GM12878 (cell line): Measurements from ENCODE around the gene TBKBP1. TPM values are rescaled to one million over a fixed set of nuclear protein-coding genes. Genes with fewer than 3 reads are reported as not detected.
A peak's percentile ranks its signal among the peaks of the same experiment; 100 is the strongest.

Experiments
- ATF7 ChIP-seq: fragments of 450-650 bp; IDR thresholded peaks from 2 replicates; pipeline ENCODE4 v1.6.1; 2016; ENCODE audit warnings: low read depth, mild to moderate bottlenecking
- BACH1 ChIP-seq: fragments of 450-650 bp; IDR thresholded peaks from 2 replicates; pipeline ENCODE4 v1.6.1; 2017; ENCODE audit warnings: mild to moderate bottlenecking, borderline replicate concordance
- BCL3 ChIP-seq: IDR thresholded peaks from 2 replicates; pipeline ENCODE4 v1.6.1; 2011; ENCODE audit warnings: borderline replicate concordance, low read depth, mild to moderate bottlenecking, moderate library complexity, low read length; ENCODE audit not compliant: insufficient read depth, poor library complexity, severe bottlenecking
- BHLHE40 ChIP-seq, 2 experiments: fragments of 450-650 bp in 1 of 2; IDR thresholded peaks; 2 replicates each; pipeline ENCODE4 v1.6.1; 2011 to 2017; ENCODE audit warnings: low read depth in 2 of 2, borderline replicate concordance in 1 of 2, improper control_type of control experiment in 1 of 2, low read length in 1 of 2, mild to moderate bottlenecking in 1 of 2
- BRCA1 ChIP-seq: IDR thresholded peaks from 2 replicates; pipeline ENCODE4 v1.6.1; 2011; ENCODE audit warnings: low read depth, low read length, improper control_type of control experiment
- CHD1 ChIP-seq: IDR thresholded peaks from 2 replicates; pipeline ENCODE4 v1.6.1; 2012; ENCODE audit warnings: low read depth, low read length, improper control_type of control experiment
- CREB1 ChIP-seq: IDR thresholded peaks from 2 replicates; pipeline ENCODE4 v1.6.1; 2012; ENCODE audit warnings: low read depth, mild to moderate bottlenecking, inconsistent platforms
- DPF2 ChIP-seq: fragments of 450-650 bp; IDR thresholded peaks from 2 replicates; pipeline ENCODE4 v1.6.1; 2017; ENCODE audit warnings: mild to moderate bottlenecking
- EED ChIP-seq: sonication (generic); IDR thresholded peaks from 2 replicates; pipeline ENCODE4 v1.6.1; 2016; ENCODE audit warnings: antibody characterized with exemption, low read depth
- ESRRA ChIP-seq: IDR thresholded peaks from 2 replicates; pipeline ENCODE4 v1.6.1; 2012; ENCODE audit warnings: mild to moderate bottlenecking, low read length, improper control_type of control experiment
- FOS ChIP-seq: IDR thresholded peaks from 3 replicates; pipeline ENCODE4 v1.6.1; 2011; ENCODE audit warnings: borderline replicate concordance; ENCODE audit not compliant: insufficient read length; ENCODE audit errors: extremely low read depth
- FOXM1 ChIP-seq: IDR thresholded peaks from 2 replicates; pipeline ENCODE4 v1.6.1; 2012; ENCODE audit warnings: low read depth, mild to moderate bottlenecking, inconsistent platforms, low read length, moderate library complexity
- IRF4 ChIP-seq: IDR thresholded peaks from 2 replicates; pipeline ENCODE4 v1.6.1; 2011; ENCODE audit warnings: low read depth, low read length
- LARP7 ChIP-seq: fragments of 450-650 bp; IDR thresholded peaks from 2 replicates; pipeline ENCODE4 v1.6.1; 2017; ENCODE audit warnings: mild to moderate bottlenecking
- MYB ChIP-seq: fragments of 150-350 bp; IDR thresholded peaks from 2 replicates; pipeline ENCODE4 v1.6.1; 2014; ENCODE audit warnings: mild to moderate bottlenecking, low read depth, low read length, borderline replicate concordance
- NFXL1 ChIP-seq: fragments of 450-650 bp; IDR thresholded peaks from 2 replicates; pipeline ENCODE4 v1.6.1; 2017; ENCODE audit warnings: antibody characterized with exemption, mild to moderate bottlenecking, borderline replicate concordance
- NR2C2 ChIP-seq: IDR thresholded peaks from 2 replicates; pipeline ENCODE4 v1.6.1; 2011; ENCODE audit warnings: borderline replicate concordance, low read depth; ENCODE audit not compliant: control insufficient read depth, insufficient read length
- PAX5 ChIP-seq: IDR thresholded peaks from 2 replicates; pipeline ENCODE4 v1.6.1; 2011; ENCODE audit warnings: low read depth, low read length, borderline replicate concordance
- PBX3 ChIP-seq: IDR thresholded peaks from 2 replicates; pipeline ENCODE4 v1.6.1; 2011; ENCODE audit warnings: mild to moderate bottlenecking, low read depth, low read length, moderate library complexity; ENCODE audit not compliant: insufficient replicate concordance
- POU2F2 ChIP-seq: IDR thresholded peaks from 3 replicates; pipeline ENCODE4 v1.6.1; 2011; ENCODE audit warnings: low read depth, mild to moderate bottlenecking, low read length, borderline replicate concordance
- RAD21 ChIP-seq: IDR thresholded peaks from 2 replicates; pipeline ENCODE4 v1.6.1; 2011; ENCODE audit warnings: mild to moderate bottlenecking, low read depth, low read length, moderate library complexity; ENCODE audit not compliant: insufficient read depth
- RELA ChIP-seq: fragments of 450-650 bp; IDR thresholded peaks from 2 replicates; pipeline ENCODE4 v1.8.0; 2014; ENCODE audit warnings: borderline replicate concordance; ENCODE audit not compliant: partially characterized antibody
- RELB ChIP-seq: fragments of 450-650 bp; IDR thresholded peaks from 2 replicates; pipeline ENCODE4 v1.6.1; 2017; ENCODE audit warnings: low read depth, mild to moderate bottlenecking, moderate library complexity
- ZBTB4 ChIP-seq: fragments of 450-650 bp; formaldehyde crosslinking; IDR thresholded peaks from 2 replicates; pipeline ENCODE4 v1.4.0; 2022; ENCODE audit warnings: mild to moderate bottlenecking, moderate library complexity
- polyA plus RNA-seq, 11 experiments: library from polyadenylated mRNA; depleted of rRNA in 4 of 11; unstranded in 6 of 11; stranded (reverse) in 5 of 11; fragments of >200 nt; fragmentation: Nextera tagmentation in 4 of 11; fragmentation: Illumina TruSeq in 1 of 11; extraction: Ambion mirVana in 4 of 11; extraction: Trizol in 1 of 11; gene quantifications; 1 replicate in 1 of 11; 2 replicates in 10 of 11; pipeline versions ENCODE4 v1.2.1 to v1.2.3, GENCODE V29; 2011 to 2016; ENCODE audit warnings: inconsistent platforms in 2 of 11, missing spikeins in 2 of 11, low read depth in 1 of 11
- total RNA-seq, 4 experiments: library from RNA; depleted of rRNA in 3 of 4; stranded (reverse); fragments of >200 nt in 3 of 4; fragmentation: Illumina TruSeq in 1 of 4; extraction: Trizol in 1 of 4; gene quantifications; 2 replicates each; pipeline versions ENCODE4 v1.2.1 to v1.2.3, GENCODE V29; 2013 to 2021

The TBKBP1 gene
- total and polyA plus RNA-seq, 10 of the 15 experiments (the other 5 are each of a cell fraction or from before 2014, with no cell fraction given), result 0.11 to 2.7 (median 0.74) TPM; not detected in 3

- no peak for TF ChIP-seq RELB
- no peak for TF ChIP-seq ZBTB4
- peak; percentile 55 for TF ChIP-seq RAD21
- peak; percentile 60 for TF ChIP-seq PBX3
- TF ChIP-seq EED, result no peak
- no peak for TF ChIP-seq IRF4
- TF ChIP-seq DPF2, result no peak
- TF ChIP-seq BRCA1, result no peak
- no peak for TF ChIP-seq RELA
- peak; percentile 28; the same call in 1 of the 2 replicates for TF ChIP-seq FOXM1
- TF ChIP-seq FOS, result no peak
- no peak for TF ChIP-seq MYB
- no peak for TF ChIP-seq ESRRA
- TF ChIP-seq LARP7, result no peak
- peak; percentile 92 for TF ChIP-seq PAX5
- no peak for TF ChIP-seq CREB1
- no peak for TF ChIP-seq BCL3
- no peak for TF ChIP-seq CHD1
- no peak for TF ChIP-seq NR2C2
- TF ChIP-seq POU2F2, result peak; percentile 37; the same call in 1 of the 3 replicates
- TF ChIP-seq ATF7, result 0 out of 2 replicates have a peak, but pooled peaks have one; percentile 10
- TF ChIP-seq BACH1, result 0 out of 2 replicates have a peak, but pooled peaks have one; percentile 8
- TF ChIP-seq NFXL1, result no peak
- TF ChIP-seq BHLHE40 (IDR thresholded peaks at IDR 0.05; ENCODE audit: borderline replicate concordance in 1 of 2, low read depth in 2 of 2, low read length in 1 of 2), result peak; percentile 75 to 80; a peak in 3 of 4 replicates
These were observed 29.9 kb upstream of the TBKBP1 start (continued) for GRCh38 chr17:47663912-47664623.
